ENCODE results near the gene TMEM132C. TPM values are rescaled to one million over a fixed set of nuclear protein-coding genes. Genes with fewer than 3 reads are reported as not detected.

TMEM132C gene
- total and polyA plus RNA-seq, 11 donors = 0.05 to 5.9 (median 0.85) TPM

DNA sequence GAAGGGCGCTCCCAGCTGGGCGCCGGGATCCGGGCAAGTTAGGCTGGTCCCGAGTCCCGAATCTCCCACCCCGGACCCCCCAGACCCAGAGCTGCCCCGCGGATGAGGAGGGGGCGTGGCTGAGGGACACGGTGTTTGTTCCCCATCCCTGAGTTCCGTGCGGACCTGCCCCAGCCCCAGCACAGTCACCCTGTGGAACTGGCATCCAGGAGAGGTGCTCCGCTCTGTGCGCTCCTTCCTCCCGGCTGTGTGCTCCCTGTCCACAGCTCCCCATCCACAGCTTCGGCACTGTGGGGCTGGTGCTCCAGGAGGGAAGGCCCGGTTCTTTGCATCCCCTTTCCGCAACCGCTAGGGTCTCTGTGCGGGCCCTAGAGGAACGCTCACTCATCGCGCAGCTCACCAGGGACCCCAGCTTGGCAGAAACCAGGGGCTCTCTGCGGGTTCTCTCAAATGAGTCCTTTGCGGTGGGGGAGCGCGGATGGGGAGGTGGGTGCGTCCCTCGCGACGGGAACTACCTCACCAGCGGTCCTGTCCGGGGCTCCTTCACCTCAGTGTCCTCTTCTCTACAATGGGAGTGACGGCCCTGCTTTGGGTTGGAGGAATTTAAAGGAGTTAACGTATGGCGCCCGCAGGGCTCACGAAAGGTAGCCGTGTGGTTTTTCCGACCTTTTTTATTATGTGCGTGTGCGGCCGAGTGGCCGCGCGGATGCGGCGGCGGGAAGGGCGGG is 845 bp downstream of the TMEM132C start:
- Histone ChIP-seq H3K27ac (no peak overlapping the region), H3K27me3 (peaks cover 8 to 76% (median 49%) of the 10 kb centered on the region in 9 donors), H3K9me3 (peaks cover 0 to 16% (median 0%) of the 10 kb centered on the region in 12 donors), H3K4me3 (peak overlapping the region in 11 of 12 donors; percentile 24 to 53 (median 40)), H3K36me3 (no peaks in the 10 kb centered on the region), H3K4me1 (peaks cover 0 to 19% (median 2%) of the 10 kb centered on the region in 12 donors)
- TF ChIP-seq, protein P1, sequence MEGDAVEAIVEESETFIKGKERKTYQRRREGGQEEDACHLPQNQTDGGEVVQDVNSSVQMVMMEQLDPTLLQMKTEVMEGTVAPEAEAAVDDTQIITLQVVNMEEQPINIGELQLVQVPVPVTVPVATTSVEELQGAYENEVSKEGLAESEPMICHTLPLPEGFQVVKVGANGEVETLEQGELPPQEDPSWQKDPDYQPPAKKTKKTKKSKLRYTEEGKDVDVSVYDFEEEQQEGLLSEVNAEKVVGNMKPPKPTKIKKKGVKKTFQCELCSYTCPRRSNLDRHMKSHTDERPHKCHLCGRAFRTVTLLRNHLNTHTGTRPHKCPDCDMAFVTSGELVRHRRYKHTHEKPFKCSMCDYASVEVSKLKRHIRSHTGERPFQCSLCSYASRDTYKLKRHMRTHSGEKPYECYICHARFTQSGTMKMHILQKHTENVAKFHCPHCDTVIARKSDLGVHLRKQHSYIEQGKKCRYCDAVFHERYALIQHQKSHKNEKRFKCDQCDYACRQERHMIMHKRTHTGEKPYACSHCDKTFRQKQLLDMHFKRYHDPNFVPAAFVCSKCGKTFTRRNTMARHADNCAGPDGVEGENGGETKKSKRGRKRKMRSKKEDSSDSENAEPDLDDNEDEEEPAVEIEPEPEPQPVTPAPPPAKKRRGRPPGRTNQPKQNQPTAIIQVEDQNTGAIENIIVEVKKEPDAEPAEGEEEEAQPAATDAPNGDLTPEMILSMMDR (IDR thresholded peaks at IDR 0.05) = no peak
- TF ChIP-seq POLR2A (IDR thresholded peaks at IDR 0.05) = no peak
- 1 to 3% (median 2%) methylated on average over 29 to 51 of the region's 51 CpGs for WGBS, 4 donors
- peak in 1 of 4 donors; percentile 42 for ATAC-seq
- DNase-seq = no peak
- intact Hi-C loops (cut with DNase I) = loop anchor here in 5 of 10 donors (10.0 kb wide), 3 partner anchors 57 to 117 kb away; no protein-coding TSS in a partner anchor

DNA sequence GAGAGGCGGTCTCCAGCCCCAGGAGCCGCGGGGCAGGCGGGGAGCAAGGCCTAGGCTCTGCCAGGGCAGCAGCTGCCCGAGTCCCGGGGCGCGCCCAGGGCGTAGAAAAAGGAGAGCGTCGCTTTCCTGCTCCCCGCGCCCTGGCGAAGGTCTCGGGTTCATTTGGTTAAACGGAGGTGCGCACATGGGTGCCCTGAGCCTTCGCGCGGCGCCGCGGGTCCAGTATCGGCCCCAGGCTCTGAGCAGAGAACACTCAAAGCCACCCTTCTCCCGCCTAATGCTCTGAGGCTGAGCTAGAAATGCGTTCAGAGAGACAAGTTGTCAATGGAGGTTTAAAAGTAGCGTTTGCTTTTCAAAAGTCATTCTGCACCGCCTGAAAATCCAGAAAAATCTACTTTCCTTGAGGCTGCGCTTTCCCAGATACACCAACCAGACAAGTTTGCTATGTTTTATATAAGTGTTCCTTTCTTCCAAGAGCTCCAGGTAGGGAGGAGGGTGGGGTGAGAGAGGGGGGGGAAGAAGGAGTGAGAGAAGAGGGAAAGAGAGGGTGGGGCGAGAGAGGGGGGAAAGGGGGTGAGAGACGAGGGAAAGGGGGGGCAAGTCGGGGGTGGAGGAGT is 1.5 kb downstream of the TMEM132C start:
- intact Hi-C loops (cut with DNase I) = loop anchor here in 5 of 10 donors (10.0 kb wide), 3 partner anchors 56 to 116 kb away; no protein-coding TSS in a partner anchor
- Histone ChIP-seq H3K4me3 (peak overlapping the region in 11 of 12 donors; percentile 24 to 53 (median 40)), H3K27me3 (peaks cover 8 to 72% (median 49%) of the 10 kb centered on the region in 9 donors)

DNA sequence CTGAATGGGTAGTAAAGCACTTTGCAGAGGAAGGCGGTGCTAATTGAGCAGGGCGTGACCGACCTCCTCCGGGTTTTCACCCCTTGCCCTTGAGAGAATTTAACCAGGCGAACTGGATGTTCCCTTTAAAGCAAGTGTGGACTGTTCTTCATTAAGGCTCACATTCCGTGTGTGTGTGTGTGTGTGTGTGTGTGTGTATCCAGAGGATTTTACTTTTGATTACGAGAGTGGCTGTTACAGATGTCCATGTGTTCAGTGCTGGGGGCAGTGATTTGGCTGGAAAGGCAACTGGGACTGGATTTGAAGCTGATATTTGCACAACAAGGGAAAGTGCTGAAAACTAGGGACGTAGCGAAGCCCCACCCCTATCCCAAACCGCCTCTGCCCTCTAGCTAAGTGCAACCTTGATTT is 2.2 kb downstream of the TMEM132C start:
- peaks cover 0 to 25% (median 8%) of the 10 kb centered on the region in 12 donors for H3K9me3 ChIP-seq
- H3K27ac ChIP-seq = no peak overlapping the region
- ATAC-seq = peak in 2 of 4 donors; percentile 22 to 61
- WGBS, 4 donors = 2 to 5% (median 4%) methylated on average over 10 of the region's 10 CpGs
- peaks cover 8 to 65% (median 47%) of the 10 kb centered on the region in 9 donors for H3K27me3 ChIP-seq
- no peak for DNase-seq
- H3K4me3 ChIP-seq = peak overlapping the region in 1 of 12 donors; percentile 7
- no peak for TF ChIP-seq POLR2A (IDR thresholded peaks at IDR 0.05)
- TF ChIP-seq, protein P1 (IDR thresholded peaks at IDR 0.05) = no peak
- intact Hi-C loops (cut with DNase I) = loop anchor here in 5 of 10 donors (10.0 kb wide), 3 partner anchors 56 to 116 kb away; no protein-coding TSS in a partner anchor
- no peaks in the 10 kb centered on the region for H3K36me3 ChIP-seq
- peaks cover 0 to 19% (median 2%) of the 10 kb centered on the region in 12 donors for H3K4me1 ChIP-seq

More for the DNA sequence above, 1.5 kb downstream of the TMEM132C start:
- no peaks in the 10 kb centered on the region for H3K36me3 ChIP-seq
- TF ChIP-seq, protein P1 (IDR thresholded peaks at IDR 0.05) = no peak
- TF ChIP-seq POLR2A (IDR thresholded peaks at IDR 0.05) = no peak
- peaks cover 0 to 19% (median 2%) of the 10 kb centered on the region in 12 donors for H3K4me1 ChIP-seq
- peak in 1 of 4 donors; percentile 50 for ATAC-seq
- H3K9me3 ChIP-seq = peaks cover 0 to 23% (median 4%) of the 10 kb centered on the region in 12 donors
- no peak overlapping the region for H3K27ac ChIP-seq
- DNase-seq = no peak
- 2 to 3% (median 2%) methylated on average over 21 to 32 of the region's 32 CpGs for WGBS, 4 donors

- Histone ChIP-seq H3K9me3 (peaks cover 0 to 41% (median 8%) of the 10 kb centered on the region in 12 donors), H3K36me3 (no peaks in the 10 kb centered on the region), H3K4me1 (no peaks in the 10 kb centered on the region), H3K27me3 (peaks cover 0 to 10% (median 0%) of the 10 kb centered on the region in 9 donors), H3K27ac (no peak overlapping the region), H3K4me3 (no peak overlapping the region)
- ATAC-seq (no peak), DNase-seq (no peak)
- TF ChIP-seq, protein P1 (IDR thresholded peaks at IDR 0.05) = no peak
- TF ChIP-seq POLR2A (IDR thresholded peaks at IDR 0.05) = no peak
- intact Hi-C loops (cut with DNase I) = loop anchor here in 1 of 10 donors (10.0 kb wide), 1 partner anchor 108 kb away; no protein-coding TSS in a partner anchor
- 82 to 90% (median 86%) methylated on average over 4 of the region's 4 CpGs for WGBS, 4 donors
These were observed 9.5 kb downstream of the TMEM132C start for GRCh38 chr12:128276471-128276870.

Measured in heart left ventricle (tissue), 16 donors.